ENCODE data around the gene TMEM106B.

DNA sequence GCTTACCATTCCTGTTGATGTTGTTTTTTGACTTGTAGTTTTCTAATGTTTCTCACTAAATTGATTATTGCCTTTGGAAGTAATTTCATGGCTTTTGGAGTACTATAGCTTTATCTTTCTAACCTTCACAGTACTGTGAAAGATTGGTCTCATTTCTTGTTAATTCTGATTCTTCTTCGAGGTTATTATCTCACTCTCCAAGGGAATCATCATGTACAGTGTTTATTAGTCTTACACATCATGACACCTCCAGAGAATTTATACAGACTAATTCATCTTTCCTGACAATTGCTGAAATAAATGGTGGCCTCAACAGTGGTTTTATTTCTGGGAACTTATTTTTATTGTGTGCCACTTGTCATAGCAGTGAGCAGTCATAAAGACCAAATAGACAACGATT, 37.4 kb upstream of the TMEM106B start:
- TF ChIP-seq CTCF (IDR thresholded peaks at IDR 0.05) (no peak), POLR2A (IDR thresholded peaks at IDR 0.05) (no peak)

Data from lower leg skin (tissue), 3 donors.